K562 (cell line): ENCODE results near the gene PPP1R15B. TPM values are rescaled to one million over a fixed set of nuclear protein-coding genes. Genes with fewer than 3 reads are reported as not detected.
A peak's percentile ranks its signal among the peaks of the same experiment; 100 is the strongest.

Experiments
- CEBPZ ChIP-seq: fragments of 150-350 bp; IDR thresholded peaks from 2 replicates; pipeline ENCODE4 v1.6.1; 2014; ENCODE audit warnings: low read depth, mild to moderate bottlenecking, low read length, borderline replicate concordance
- PBX2 ChIP-seq, 2 experiments: IDR thresholded peaks in 1 of 2; conservative IDR thresholded peaks in 1 of 2; 2 replicates each; pipeline ENCODE4 v1.6.1; 2016; ENCODE audit warnings: low read depth in 2 of 2, mild to moderate bottlenecking in 1 of 2, missing compliant biosample characterization in 1 of 2, missing genetic modification characterization in 1 of 2, moderate library complexity in 1 of 2
- ZNF655 ChIP-seq: fragments of 250-450 bp; sonication (Bioruptor Pico); IDR thresholded peaks from 2 replicates; pipeline ENCODE4 v1.5.0; 2021
- ZNF778 ChIP-seq: fragments of 450-650 bp; formaldehyde crosslinking; IDR thresholded peaks from 2 replicates; pipeline ENCODE4 v1.4.0; 2020; ENCODE audit warnings: mild to moderate bottlenecking, moderate library complexity
- ZZZ3 ChIP-seq: fragments of 450-650 bp; IDR thresholded peaks from 2 replicates; pipeline ENCODE4 v1.6.1; 2016; ENCODE audit warnings: antibody characterized with exemption, mild to moderate bottlenecking, moderate library complexity
- polyA plus RNA-seq, 8 experiments: library from polyadenylated mRNA; depleted of rRNA in 4 of 8; stranded (reverse) in 5 of 8; unstranded in 3 of 8; fragments of >200 nt; fragmentation: Nextera tagmentation in 2 of 8; fragmentation: Illumina TruSeq in 1 of 8; extraction: Ambion mirVana in 2 of 8; extraction: Trizol in 1 of 8; gene quantifications; 2 replicates each; pipeline versions ENCODE4 v1.2.1 to v1.2.3, GENCODE V29; 2011 to 2014; ENCODE audit warnings: inconsistent platforms in 1 of 8, missing spikeins in 1 of 8
- total RNA-seq, 7 experiments: library from RNA; depleted of rRNA in 6 of 7; stranded (reverse); fragments of >200 nt in 6 of 7; fragmentation: Illumina TruSeq in 2 of 7; extraction: Trizol in 2 of 7; gene quantifications; 2 replicates each; pipeline versions ENCODE4 v1.2.1 to v1.2.3, GENCODE V29; 2011 to 2021; ENCODE audit warnings: low replicate concordance in 1 of 7
- TF ChIP-seq, protein P1 (sequence below): sonication (generic); formaldehyde crosslinking; IDR thresholded peaks from 2 replicates; pipeline ENCODE4 v1.8.0; 2023; ENCODE audit warnings: mild to moderate bottlenecking, missing genetic modification reagents
- TF ChIP-seq, protein P2 (sequence below): fragments of 250-450 bp; sonication (Bioruptor Pico); IDR thresholded peaks from 2 replicates; pipeline ENCODE4 v1.4.0; 2020

The PPP1R15B gene
- total and polyA plus RNA-seq, 9 of the 15 experiments (the other 6 are each of a cell fraction or from before 2014, with no cell fraction given), result 17.0 to 48.1 (median 30.8) TPM

- TF ChIP-seq, protein P1, sequence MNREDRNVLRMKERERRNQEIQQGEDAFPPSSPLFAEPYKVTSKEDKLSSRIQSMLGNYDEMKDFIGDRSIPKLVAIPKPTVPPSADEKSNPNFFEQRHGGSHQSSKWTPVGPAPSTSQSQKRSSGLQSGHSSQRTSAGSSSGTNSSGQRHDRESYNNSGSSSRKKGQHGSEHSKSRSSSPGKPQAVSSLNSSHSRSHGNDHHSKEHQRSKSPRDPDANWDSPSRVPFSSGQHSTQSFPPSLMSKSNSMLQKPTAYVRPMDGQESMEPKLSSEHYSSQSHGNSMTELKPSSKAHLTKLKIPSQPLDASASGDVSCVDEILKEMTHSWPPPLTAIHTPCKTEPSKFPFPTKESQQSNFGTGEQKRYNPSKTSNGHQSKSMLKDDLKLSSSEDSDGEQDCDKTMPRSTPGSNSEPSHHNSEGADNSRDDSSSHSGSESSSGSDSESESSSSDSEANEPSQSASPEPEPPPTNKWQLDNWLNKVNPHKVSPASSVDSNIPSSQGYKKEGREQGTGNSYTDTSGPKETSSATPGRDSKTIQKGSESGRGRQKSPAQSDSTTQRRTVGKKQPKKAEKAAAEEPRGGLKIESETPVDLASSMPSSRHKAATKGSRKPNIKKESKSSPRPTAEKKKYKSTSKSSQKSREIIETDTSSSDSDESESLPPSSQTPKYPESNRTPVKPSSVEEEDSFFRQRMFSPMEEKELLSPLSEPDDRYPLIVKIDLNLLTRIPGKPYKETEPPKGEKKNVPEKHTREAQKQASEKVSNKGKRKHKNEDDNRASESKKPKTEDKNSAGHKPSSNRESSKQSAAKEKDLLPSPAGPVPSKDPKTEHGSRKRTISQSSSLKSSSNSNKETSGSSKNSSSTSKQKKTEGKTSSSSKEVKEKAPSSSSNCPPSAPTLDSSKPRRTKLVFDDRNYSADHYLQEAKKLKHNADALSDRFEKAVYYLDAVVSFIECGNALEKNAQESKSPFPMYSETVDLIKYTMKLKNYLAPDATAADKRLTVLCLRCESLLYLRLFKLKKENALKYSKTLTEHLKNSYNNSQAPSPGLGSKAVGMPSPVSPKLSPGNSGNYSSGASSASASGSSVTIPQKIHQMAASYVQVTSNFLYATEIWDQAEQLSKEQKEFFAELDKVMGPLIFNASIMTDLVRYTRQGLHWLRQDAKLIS (CRISPR knock-in tag), result no peak
- TF ChIP-seq PBX2 (CRISPR knock-in tag; IDR thresholded peaks at IDR 0.05; ENCODE audit: low read depth), result no peak
- TF ChIP-seq PBX2 (tag; conservative IDR thresholded peaks at IDR 0.05; ENCODE audit: low read depth), result no peak
- TF ChIP-seq ZZZ3, result no peak
- 0 out of 2 replicates have a peak, but pooled peaks have one; percentile 16 for TF ChIP-seq ZNF655 (CRISPR knock-in tag)
- TF ChIP-seq, protein P2, sequence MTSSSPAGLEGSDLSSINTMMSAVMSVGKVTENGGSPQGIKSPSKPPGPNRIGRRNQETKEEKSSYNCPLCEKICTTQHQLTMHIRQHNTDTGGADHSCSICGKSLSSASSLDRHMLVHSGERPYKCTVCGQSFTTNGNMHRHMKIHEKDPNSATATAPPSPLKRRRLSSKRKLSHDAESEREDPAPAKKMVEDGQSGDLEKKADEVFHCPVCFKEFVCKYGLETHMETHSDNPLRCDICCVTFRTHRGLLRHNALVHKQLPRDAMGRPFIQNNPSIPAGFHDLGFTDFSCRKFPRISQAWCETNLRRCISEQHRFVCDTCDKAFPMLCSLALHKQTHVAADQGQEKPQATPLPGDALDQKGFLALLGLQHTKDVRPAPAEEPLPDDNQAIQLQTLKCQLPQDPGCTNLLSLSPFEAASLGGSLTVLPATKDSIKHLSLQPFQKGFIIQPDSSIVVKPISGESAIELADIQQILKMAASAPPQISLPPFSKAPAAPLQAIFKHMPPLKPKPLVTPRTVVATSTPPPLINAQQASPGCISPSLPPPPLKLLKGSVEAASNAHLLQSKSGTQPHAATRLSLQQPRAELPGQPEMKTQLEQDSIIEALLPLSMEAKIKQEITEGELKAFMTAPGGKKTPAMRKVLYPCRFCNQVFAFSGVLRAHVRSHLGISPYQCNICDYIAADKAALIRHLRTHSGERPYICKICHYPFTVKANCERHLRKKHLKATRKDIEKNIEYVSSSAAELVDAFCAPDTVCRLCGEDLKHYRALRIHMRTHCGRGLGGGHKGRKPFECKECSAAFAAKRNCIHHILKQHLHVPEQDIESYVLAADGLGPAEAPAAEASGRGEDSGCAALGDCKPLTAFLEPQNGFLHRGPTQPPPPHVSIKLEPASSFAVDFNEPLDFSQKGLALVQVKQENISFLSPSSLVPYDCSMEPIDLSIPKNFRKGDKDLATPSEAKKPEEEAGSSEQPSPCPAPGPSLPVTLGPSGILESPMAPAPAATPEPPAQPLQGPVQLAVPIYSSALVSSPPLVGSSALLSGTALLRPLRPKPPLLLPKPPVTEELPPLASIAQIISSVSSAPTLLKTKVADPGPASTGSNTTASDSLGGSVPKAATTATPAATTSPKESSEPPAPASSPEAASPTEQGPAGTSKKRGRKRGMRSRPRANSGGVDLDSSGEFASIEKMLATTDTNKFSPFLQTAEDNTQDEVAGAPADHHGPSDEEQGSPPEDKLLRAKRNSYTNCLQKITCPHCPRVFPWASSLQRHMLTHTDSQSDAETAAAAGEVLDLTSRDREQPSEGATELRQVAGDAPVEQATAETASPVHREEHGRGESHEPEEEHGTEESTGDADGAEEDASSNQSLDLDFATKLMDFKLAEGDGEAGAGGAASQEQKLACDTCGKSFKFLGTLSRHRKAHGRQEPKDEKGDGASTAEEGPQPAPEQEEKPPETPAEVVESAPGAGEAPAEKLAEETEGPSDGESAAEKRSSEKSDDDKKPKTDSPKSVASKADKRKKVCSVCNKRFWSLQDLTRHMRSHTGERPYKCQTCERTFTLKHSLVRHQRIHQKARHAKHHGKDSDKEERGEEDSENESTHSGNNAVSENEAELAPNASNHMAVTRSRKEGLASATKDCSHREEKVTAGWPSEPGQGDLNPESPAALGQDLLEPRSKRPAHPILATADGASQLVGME, result no peak
- TF ChIP-seq ZNF778, result no peak
- no peak for TF ChIP-seq CEBPZ
Measured at GRCh38 chr1:204377800-204378668, 33.6 kb downstream of the PPP1R15B start (continued).
